ENCODE results near the gene KHDC4.

DNA sequence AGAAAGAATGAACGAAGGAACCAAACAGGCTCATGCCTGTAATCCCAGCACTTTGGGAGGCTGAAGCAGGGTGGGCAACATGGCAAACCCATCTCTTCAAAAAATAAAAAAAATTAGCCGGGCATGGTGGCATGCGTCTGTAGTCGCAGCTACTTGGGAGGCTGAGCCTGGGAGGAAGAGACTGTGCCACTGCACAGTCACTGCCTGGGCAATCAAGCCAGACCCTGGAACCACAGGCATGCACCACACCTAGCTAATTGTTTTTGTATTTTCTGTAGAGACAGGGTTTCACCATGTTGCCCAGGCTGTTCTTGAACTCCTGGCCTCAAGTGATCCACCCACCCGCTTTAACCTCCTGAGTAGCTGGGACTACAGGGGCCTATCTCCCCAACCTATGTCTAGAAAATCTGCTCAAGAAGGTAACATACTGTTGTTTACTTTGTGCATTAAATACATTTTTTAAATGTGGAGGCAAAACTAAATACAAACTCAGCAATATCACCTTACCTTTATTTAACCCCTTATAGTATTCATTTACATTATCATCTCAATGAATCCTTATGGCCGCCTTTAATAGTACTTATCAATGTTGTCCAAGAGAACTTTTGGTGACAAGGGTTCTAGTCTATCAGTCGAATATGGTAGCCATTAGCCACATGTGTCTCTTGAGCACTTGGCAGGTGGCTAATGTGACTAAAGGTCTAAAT, 2.7 kb downstream of the KHDC4 start:
- TF ChIP-seq POLR2A (IDR thresholded peaks at IDR 0.05; ENCODE audit: extremely low read depth, insufficient read length) (no peak), MYC (IDR thresholded peaks at IDR 0.05; ENCODE audit: low read depth, low read length) (no peak)
- TF ChIP-seq, protein P1, sequence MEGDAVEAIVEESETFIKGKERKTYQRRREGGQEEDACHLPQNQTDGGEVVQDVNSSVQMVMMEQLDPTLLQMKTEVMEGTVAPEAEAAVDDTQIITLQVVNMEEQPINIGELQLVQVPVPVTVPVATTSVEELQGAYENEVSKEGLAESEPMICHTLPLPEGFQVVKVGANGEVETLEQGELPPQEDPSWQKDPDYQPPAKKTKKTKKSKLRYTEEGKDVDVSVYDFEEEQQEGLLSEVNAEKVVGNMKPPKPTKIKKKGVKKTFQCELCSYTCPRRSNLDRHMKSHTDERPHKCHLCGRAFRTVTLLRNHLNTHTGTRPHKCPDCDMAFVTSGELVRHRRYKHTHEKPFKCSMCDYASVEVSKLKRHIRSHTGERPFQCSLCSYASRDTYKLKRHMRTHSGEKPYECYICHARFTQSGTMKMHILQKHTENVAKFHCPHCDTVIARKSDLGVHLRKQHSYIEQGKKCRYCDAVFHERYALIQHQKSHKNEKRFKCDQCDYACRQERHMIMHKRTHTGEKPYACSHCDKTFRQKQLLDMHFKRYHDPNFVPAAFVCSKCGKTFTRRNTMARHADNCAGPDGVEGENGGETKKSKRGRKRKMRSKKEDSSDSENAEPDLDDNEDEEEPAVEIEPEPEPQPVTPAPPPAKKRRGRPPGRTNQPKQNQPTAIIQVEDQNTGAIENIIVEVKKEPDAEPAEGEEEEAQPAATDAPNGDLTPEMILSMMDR (IDR thresholded peaks at IDR 0.05; ENCODE audit: low read depth, low read length), result no peak
- TF ChIP-seq, protein P2, sequence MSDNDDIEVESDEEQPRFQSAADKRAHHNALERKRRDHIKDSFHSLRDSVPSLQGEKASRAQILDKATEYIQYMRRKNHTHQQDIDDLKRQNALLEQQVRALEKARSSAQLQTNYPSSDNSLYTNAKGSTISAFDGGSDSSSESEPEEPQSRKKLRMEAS (IDR thresholded peaks at IDR 0.05; ENCODE audit: low read depth, low read length), result no peak
